ENCODE data around the gene RNASEL.

Gene RNASEL

DNA sequence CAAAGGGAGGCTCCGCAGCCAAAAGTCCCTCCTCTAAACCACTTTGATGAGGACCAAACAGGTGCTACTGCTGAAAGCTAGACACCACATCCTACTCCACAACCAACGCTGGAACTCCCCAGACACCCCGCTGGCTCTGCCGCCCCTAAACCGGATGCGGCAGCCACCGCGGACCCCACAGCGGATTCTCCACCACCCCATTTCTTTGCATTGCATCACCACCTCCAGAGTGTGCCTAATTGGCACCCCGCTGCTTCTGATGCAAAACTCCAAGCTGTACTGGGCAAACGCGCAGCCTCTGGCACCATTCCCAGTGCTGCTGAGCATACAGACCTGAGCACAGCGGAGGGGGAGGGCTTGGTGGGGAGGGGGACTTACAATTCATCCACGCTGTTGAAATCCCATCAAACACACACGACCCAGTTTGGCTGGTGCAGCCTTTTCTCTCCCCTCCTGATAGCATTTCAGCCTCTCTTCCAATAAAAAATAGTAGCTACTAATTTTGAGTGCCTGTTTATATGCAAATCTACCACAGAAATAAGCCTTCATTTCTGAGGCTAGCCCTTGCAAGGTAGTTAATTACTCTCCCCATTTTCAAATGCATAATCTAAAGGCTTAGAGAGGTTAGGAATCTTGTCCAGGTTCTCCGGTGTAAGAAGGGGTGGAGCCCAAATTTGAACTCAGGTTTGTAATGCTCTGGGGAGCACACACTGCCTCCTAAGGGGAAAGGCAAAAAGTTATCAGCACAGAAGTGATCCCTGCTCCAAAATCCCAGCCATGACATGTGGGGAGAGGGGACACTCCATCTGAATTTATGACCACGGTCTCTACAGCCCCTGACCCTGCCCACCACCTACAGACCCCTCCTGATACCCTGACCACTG, 27.3 kb upstream of the RNASEL start:
- Histone ChIP-seq H3K4me1 (ENCODE audit: control insufficient read depth, insufficient read depth, low read length) (peaks cover 5% of the 10 kb centered on the region), H3K36me3 (ENCODE audit: control insufficient read depth, insufficient read depth, low read length) (no peaks in the 10 kb centered on the region), H3K9ac (ENCODE audit: low read length) (no peak overlapping the region), H3K27me3 (ENCODE audit: control insufficient read depth, insufficient read depth, low read length) (no peaks in the 10 kb centered on the region), H3K27ac (ENCODE audit: low read depth, low read length) (no peak overlapping the region), H3K4me3 (ENCODE audit: low read length) (peak overlapping the region; percentile 2)

DNA sequence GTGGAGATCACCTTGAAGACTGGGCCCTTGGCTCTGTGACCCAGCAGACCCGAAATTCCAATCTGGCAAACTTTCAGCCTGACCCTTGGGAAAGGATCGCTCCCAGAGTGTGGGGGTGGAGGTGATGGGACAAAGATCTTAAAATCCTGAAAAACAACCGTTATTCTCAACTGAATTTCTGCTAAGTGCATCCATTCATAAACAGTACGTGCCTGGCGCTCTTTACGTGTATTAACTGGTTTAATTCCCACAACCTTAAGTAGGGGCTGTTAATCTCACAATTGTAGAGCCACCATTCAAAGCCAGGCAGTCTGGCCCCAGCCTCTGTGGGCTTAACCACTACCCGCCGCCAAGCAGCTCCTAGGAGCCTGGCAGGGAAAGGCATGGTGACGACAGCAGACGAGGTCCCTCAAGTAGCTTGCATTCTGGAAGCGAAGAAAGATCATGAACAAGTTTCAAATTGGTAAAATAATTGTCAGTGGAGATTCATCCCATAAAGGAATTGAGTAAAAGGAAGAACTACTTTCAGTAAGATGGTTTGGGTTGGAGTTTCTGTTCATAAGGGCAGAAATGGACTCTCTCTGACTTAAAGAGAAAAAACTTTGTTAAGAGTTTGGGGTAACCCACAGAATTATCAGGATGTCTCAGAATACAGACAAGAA, 26.5 kb upstream of the RNASEL start:
- peak overlapping the region; percentile 58 for H3K4me3 ChIP-seq (ENCODE audit: low read length)
- peaks cover 5% of the 10 kb centered on the region for H3K4me1 ChIP-seq (ENCODE audit: control insufficient read depth, insufficient read depth, low read length)
- H3K36me3 ChIP-seq (ENCODE audit: control insufficient read depth, insufficient read depth, low read length): no peaks in the 10 kb centered on the region
- peak overlapping the region; percentile 79 for H3K27ac ChIP-seq (ENCODE audit: low read depth, low read length)
- H3K27me3 ChIP-seq (ENCODE audit: control insufficient read depth, insufficient read depth, low read length): no peaks in the 10 kb centered on the region
- peak overlapping the region; percentile 33 for H3K9ac ChIP-seq (ENCODE audit: low read length)

DNA sequence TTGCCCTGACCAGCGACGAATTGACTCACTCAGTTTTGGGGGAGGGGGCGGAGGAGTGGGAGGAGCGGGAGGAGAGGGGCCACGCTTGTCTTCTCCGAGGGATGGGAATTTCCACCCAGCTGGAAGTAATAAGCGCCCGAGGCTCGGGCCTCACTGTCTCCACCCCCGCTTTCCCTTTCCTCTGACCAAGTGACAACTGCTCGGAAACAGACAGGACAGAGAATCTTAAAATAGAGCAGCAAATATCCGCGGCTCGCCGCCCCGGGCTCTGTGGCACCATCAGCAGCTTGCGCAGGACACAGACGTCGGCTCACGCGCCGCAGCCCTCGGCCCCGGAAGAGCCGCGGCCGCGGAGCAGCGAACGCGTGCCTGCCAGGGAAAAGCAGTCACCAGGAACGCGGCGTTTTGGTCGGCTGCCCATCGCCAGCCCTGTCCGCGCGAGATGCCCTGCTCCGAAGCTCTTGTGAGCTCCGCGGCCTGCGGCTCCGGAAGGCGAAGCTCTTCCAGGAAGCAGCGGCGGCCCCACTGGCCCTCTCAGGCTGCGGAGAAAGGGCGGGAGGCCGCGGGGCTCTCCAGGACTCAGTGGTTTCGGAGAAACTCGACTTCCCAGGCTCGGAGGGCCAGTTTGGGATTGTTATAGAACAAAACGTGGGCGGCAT, 25.9 kb upstream of the RNASEL start:
- Histone ChIP-seq H3K36me3 (ENCODE audit: control insufficient read depth, insufficient read depth, low read length) (no peaks in the 10 kb centered on the region), H3K4me3 (ENCODE audit: low read length) (peak overlapping the region; percentile 58), H3K27ac (ENCODE audit: low read depth, low read length) (peak overlapping the region; percentile 79), H3K9ac (ENCODE audit: low read length) (peak overlapping the region; percentile 33), H3K4me1 (ENCODE audit: control insufficient read depth, insufficient read depth, low read length) (peaks cover 5% of the 10 kb centered on the region), H3K27me3 (ENCODE audit: control insufficient read depth, insufficient read depth, low read length) (no peaks in the 10 kb centered on the region)

DNA sequence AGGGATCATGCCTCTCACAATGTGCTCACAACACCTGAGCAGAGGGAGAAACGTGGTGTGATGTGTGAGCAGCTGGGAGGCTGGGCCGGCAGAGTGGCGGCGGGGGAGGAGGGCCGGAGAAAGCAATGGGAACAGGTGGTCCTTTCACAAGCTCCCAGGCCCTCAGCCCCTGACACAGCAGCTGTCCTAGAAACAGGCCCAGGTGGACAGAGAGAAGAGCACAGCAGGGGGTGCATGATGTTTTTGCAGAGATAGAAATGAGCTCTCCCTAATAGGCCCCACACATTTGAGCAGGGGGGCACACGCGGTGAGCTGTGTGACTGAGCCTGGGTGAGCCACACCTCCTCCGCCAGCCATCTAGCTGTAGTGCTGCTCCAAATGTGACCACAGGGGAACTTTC, 22.7 kb upstream of the RNASEL start:
- Histone ChIP-seq H3K4me3 (ENCODE audit: low read length) (no peak overlapping the region), H3K36me3 (ENCODE audit: control insufficient read depth, insufficient read depth, low read length) (no peaks in the 10 kb centered on the region), H3K4me1 (ENCODE audit: control insufficient read depth, insufficient read depth, low read length) (peaks cover 5% of the 10 kb centered on the region), H3K9ac (ENCODE audit: low read length) (no peak overlapping the region), H3K27me3 (ENCODE audit: control insufficient read depth, insufficient read depth, low read length) (no peaks in the 10 kb centered on the region), H3K27ac (ENCODE audit: low read depth, low read length) (no peak overlapping the region)

DNA sequence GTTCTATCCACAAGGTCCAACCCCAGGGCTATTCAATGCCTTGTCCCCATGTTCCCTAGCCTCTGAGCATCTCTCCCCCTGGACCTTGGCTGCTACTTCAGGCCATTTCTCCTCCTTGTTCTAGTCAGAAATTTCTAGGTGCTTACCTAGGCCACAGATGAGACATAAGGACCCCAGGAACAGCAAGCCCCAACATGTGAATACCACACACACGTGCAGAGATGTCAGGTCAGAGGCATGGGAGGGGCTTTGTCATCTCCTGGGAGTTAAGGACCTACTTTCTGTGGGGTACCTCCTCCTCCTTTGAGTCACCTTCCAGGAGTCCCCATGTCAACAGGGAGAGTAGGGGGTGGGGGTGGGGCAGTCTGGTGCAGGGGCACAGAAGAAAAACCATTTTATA, 22.3 kb upstream of the RNASEL start:
- Histone ChIP-seq H3K36me3 (ENCODE audit: control insufficient read depth, insufficient read depth, low read length) (no peaks in the 10 kb centered on the region), H3K9ac (ENCODE audit: low read length) (no peak overlapping the region), H3K4me1 (ENCODE audit: control insufficient read depth, insufficient read depth, low read length) (peaks cover 5% of the 10 kb centered on the region), H3K4me3 (ENCODE audit: low read length) (no peak overlapping the region), H3K27ac (ENCODE audit: low read depth, low read length) (no peak overlapping the region), H3K27me3 (ENCODE audit: control insufficient read depth, insufficient read depth, low read length) (no peaks in the 10 kb centered on the region)

DNA sequence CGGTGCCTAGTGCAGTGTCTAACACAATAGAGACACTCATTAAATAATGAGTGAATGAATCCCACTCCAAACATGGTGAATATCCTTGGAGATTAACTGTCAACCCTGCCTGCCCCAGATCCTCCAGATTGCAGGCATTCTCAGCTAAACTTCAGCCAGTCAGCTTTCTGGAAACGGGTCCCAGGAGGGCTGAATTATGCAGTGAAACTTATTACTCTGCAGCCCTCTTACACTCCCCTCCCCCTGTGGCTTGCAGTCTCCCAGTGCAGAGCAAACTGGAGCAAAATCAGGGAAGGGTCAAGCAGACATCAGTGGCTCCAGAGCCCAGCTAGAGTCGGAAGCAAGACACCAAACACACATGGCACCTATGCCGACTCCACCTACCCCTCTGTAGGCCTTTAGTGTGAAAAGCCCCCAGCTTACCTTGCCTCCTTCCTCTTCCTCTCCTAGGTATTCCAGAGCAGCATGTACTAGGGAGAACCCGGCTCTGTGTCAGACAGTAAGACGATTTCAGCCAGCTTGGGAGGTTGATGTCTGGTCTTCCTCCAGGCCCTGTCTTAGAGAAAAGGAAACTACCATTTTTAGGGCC, 21.6 kb upstream of the RNASEL start:
- H3K36me3 ChIP-seq (ENCODE audit: control insufficient read depth, insufficient read depth, low read length): no peaks in the 10 kb centered on the region
- H3K4me1 ChIP-seq (ENCODE audit: control insufficient read depth, insufficient read depth, low read length): peaks cover 2% of the 10 kb centered on the region
- no peaks in the 10 kb centered on the region for H3K27me3 ChIP-seq (ENCODE audit: control insufficient read depth, insufficient read depth, low read length)
- H3K27ac ChIP-seq (ENCODE audit: low read depth, low read length): no peak overlapping the region
- H3K9ac ChIP-seq (ENCODE audit: low read length): no peak overlapping the region
- no peak overlapping the region for H3K4me3 ChIP-seq (ENCODE audit: low read length)

DNA sequence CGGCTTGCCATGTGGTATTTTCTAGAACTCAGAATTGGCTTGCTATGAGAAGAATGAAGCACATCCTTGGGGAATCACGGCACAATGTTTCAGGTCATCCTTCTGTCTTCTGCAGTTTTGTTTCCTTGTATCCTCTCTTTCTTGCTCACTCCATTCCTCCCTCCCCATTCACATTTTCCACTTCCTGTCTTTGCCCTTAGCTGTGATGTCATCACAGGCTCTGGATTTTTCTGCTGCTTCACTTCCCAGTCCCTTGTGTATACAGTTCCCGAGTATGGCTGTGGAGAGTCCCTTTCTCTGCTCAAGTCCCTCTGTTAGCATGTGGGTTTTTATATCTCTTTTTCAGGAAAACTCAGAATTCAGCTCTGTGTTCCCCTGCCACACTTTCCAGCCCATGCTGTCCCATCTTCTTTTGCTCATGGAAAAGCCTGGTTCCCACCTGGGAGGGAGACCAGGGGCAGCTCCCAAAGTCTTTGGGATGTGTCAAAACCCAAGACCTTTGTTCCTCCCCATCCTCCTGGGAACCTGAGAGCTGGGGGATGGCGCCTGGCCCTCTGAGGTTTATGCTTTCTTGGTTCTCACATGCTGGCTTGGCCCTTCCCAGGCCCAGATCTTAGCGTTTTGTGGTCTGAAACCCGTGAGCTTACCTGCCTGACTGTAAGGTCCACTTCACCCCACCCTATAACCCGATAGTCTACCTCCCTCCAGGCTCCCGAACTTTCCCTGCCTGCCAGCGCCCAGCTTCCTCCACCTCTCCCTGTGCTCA, 20.0 kb upstream of the RNASEL start:
- Histone ChIP-seq H3K27ac (ENCODE audit: low read depth, low read length) (no peak overlapping the region), H3K27me3 (ENCODE audit: control insufficient read depth, insufficient read depth, low read length) (no peaks in the 10 kb centered on the region), H3K36me3 (ENCODE audit: control insufficient read depth, insufficient read depth, low read length) (no peaks in the 10 kb centered on the region), H3K4me1 (ENCODE audit: control insufficient read depth, insufficient read depth, low read length) (peaks cover 5% of the 10 kb centered on the region), H3K4me3 (ENCODE audit: low read length) (no peak overlapping the region), H3K9ac (ENCODE audit: low read length) (no peak overlapping the region)

DNA sequence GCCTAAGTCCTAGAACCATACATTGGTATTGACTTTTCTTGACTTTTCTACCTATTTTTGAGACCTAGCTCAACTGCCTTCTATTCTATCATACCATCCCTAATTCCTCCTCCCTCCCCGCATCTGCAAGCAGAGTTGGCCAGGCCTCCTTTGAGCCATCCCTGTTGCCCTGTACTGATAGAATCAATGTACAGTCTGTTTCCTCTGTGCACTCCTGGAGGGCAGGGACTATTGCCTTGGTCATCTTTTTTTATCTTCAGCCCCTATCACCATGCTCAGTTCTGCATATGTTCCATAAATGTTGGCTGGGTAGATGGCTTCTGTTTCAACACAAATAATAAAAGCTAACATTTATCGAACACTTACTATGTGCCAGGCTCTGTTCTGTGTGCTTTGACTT, 19.2 kb upstream of the RNASEL start:
- Histone ChIP-seq H3K9ac (ENCODE audit: low read length) (no peak overlapping the region), H3K36me3 (ENCODE audit: control insufficient read depth, insufficient read depth, low read length) (no peaks in the 10 kb centered on the region), H3K4me3 (ENCODE audit: low read length) (no peak overlapping the region), H3K27me3 (ENCODE audit: control insufficient read depth, insufficient read depth, low read length) (no peaks in the 10 kb centered on the region), H3K27ac (ENCODE audit: low read depth, low read length) (no peak overlapping the region), H3K4me1 (ENCODE audit: control insufficient read depth, insufficient read depth, low read length) (peaks cover 5% of the 10 kb centered on the region)

DNA sequence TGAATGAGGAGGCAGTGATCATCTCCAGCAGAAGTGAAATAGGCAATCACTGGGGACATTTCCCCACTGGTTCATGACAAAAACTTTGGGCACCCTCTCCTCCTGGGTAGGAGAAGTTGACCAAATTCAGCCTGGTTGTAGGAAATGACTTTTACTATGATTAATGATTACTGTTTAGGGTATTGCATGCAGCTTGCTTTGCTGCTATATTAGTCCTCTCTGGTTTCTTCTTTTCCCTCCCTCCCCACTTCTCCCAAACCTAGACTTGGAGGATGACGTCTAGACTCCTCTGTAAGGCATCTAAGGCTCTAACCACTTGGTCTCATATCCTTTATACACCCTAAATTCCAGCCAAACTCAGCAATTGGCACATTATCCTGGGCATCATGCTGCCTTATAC, 18.5 kb upstream of the RNASEL start:
- Histone ChIP-seq H3K36me3 (ENCODE audit: control insufficient read depth, insufficient read depth, low read length) (no peaks in the 10 kb centered on the region), H3K27me3 (ENCODE audit: control insufficient read depth, insufficient read depth, low read length) (no peaks in the 10 kb centered on the region), H3K4me1 (ENCODE audit: control insufficient read depth, insufficient read depth, low read length) (peaks cover 5% of the 10 kb centered on the region), H3K4me3 (ENCODE audit: low read length) (no peak overlapping the region), H3K9ac (ENCODE audit: low read length) (no peak overlapping the region), H3K27ac (ENCODE audit: low read depth, low read length) (no peak overlapping the region)

DNA sequence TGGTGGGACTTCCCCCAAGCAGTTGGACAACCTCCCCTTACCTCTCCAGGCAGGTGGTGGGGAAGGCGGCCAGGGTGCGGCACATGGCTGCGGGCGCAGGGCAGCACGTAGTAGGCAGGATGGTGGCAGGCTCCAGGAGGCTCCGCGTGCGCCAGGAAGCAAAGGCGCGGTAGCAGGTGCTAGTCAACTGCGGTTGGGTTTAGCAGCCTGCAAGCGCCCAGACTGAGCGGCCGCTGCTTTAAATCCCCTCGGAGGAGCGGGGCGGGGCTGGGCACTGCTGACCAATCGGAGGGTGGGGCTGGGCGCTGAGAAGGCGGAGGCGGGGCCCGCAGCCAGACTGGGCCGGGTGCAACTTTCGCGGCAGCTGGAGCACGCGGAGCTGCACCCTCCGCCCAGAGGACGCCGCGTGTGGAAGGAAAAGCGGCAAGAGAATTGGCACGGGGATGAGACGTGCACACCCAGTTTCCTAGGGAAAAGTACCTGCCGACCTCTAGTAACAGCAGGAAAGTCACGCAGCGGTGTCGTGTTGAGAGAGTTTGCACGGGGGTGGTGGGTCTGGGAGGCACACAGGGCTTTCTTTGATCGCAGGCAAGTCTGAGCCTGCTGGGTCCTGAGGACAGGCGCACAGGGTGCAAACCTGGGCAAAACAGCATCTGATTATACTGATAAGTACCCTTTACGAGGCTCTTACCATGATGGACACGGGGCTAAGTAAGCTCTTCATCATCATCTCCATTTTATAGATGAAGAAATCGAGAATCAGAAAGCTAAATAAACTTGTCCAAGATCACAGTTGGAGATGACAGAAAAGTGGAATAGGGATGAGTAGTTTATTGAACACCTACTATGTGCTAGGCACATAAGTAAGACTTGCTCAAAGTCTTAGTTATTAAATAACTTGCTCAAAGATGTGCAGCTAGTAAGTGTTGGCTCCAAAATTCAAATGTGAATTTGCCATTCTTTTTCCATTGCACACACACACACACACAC, 15.4 kb upstream of the RNASEL start, which contains the start of gene RGS16:
RGS16 (minus strand) TSS at position 215 of the 990 bp plus-strand sequence; CDS start at position 85, 130 bp downstream.
- H3K27ac ChIP-seq (ENCODE audit: low read depth, low read length): peak within 1 kb of the TSS; percentile 58
- H3K4me1 ChIP-seq (ENCODE audit: control insufficient read depth, insufficient read depth, low read length): peaks cover 5% of the 10 kb centered on the region
- H3K9ac ChIP-seq (ENCODE audit: low read length): peak within 1 kb of the TSS; percentile 53
- peak within 1 kb of the TSS; percentile 80 for H3K4me3 ChIP-seq (ENCODE audit: low read length)
- no peaks in the 10 kb centered on the region for H3K27me3 ChIP-seq (ENCODE audit: control insufficient read depth, insufficient read depth, low read length)
- H3K36me3 ChIP-seq (ENCODE audit: control insufficient read depth, insufficient read depth, low read length): peaks cover 2% of the 10 kb centered on the region

DNA sequence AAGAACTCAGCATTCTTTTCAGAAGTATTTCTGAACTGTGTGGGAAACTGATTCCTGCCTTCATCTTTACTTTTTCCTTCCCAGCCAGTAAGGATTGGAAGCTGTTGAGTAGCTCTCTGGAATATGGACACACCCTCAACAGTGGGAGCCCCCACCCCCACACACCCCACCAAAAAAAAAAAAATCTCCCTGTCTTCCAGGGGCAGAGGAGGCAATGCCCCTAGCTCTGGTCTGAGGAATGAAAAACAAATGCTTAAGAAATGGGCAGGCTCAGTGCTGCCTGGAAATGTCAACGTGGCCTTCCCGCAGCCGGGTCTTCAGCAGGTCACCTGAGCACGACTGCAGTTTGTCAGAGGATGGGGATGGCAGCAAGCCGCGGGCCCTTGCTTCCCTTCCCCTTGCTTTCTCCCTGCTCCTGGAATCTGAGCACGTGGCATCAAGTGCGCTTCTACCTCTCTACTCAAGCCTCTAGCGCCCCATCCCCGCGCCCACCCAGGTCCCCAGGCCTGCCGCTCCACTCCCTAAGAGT, 14.7 kb upstream of the RNASEL start:
- Histone ChIP-seq H3K9ac (ENCODE audit: low read length) (peak overlapping the region; percentile 16), H3K27me3 (ENCODE audit: control insufficient read depth, insufficient read depth, low read length) (no peaks in the 10 kb centered on the region), H3K4me3 (ENCODE audit: low read length) (peak overlapping the region; percentile 80), H3K4me1 (ENCODE audit: control insufficient read depth, insufficient read depth, low read length) (peaks cover 5% of the 10 kb centered on the region), H3K27ac (ENCODE audit: low read depth, low read length) (peak overlapping the region; percentile 58), H3K36me3 (ENCODE audit: control insufficient read depth, insufficient read depth, low read length) (peaks cover 2% of the 10 kb centered on the region)
